Right lobe of liver (tissue), 4 donors: ENCODE results near the gene BAIAP2.

Source experiments
- CTCF ChIP-seq, 4 donors: fragments of 200-600 bp in 3 of 4; fragments of 450-650 bp in 1 of 4; IDR thresholded peaks; one replicate each; pipeline versions ENCODE4 v1.5.1 to v1.8.0; 2016 to 2022; ENCODE audit warnings: antibody characterized with exemption in 4 of 4, mild to moderate bottlenecking in 2 of 4
- POLR2A ChIP-seq: fragments of 450-650 bp; IDR thresholded peaks from one replicate; pipeline ENCODE4 v1.6.1; 2017; ENCODE audit warnings: antibody characterized with exemption, mild to moderate bottlenecking
- donor health status: DM: no; HTN: no; CAD: no.
- donor health status: DM: no; HTN: no; CAD: no.
- donor health status: DM: no; HTN: yes; CAD: no.

GRCh38 chr17:81163051-81163695 lies 128.2 kb downstream of the BAIAP2 start:
- TF ChIP-seq CTCF (IDR thresholded peaks at IDR 0.05) (no peak), POLR2A (no peak)
